ENCODE data around the gene ZNF585A.
"Not testable (repeated sequence)": the region's sequence is repeated elsewhere in the genome, so short reads cannot be mapped to it uniquely, and the experiment has no call there.

DNA sequence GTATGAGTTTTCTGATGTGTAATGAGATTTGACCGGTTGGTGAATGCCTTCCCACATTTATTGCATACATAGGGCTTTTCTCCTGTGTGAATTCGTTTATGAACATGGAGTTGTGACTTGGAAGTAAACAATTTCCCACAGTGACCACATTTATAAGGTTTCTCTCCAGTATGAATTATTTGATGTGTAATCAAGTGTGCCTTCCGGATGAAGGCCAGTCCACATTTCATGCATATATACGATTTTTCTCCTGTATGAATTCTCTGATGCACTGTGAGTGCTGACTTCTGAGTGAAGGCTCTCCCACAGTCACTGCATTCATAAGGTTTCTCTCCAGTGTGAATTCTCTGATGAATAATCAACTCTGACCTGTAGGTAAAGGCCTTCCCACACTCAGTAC is 13.6 kb upstream of the ZNF585A start:
- TF ChIP-seq, protein P1, sequence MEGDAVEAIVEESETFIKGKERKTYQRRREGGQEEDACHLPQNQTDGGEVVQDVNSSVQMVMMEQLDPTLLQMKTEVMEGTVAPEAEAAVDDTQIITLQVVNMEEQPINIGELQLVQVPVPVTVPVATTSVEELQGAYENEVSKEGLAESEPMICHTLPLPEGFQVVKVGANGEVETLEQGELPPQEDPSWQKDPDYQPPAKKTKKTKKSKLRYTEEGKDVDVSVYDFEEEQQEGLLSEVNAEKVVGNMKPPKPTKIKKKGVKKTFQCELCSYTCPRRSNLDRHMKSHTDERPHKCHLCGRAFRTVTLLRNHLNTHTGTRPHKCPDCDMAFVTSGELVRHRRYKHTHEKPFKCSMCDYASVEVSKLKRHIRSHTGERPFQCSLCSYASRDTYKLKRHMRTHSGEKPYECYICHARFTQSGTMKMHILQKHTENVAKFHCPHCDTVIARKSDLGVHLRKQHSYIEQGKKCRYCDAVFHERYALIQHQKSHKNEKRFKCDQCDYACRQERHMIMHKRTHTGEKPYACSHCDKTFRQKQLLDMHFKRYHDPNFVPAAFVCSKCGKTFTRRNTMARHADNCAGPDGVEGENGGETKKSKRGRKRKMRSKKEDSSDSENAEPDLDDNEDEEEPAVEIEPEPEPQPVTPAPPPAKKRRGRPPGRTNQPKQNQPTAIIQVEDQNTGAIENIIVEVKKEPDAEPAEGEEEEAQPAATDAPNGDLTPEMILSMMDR (conservative IDR thresholded peaks at IDR 0.05): not testable (repeated sequence)
- TF ChIP-seq EZH2 (IDR thresholded peaks at IDR 0.05; ENCODE audit: low read depth): not testable (repeated sequence)

Data from PC-9 (cell line).